K562 (cell line): ENCODE data around the gene RAB3IP. TPM values are rescaled to one million over a fixed set of nuclear protein-coding genes. Genes with fewer than 3 reads are reported as not detected.

Source experiments
- ATAC-seq: fragments of 200-7000 bp; cut with Tn5 transposase; 3 replicates; pipeline ENCODE4 v1.9.1; 2020; ENCODE audit warnings: moderate library complexity
- BruUV-seq: library from RNA; stranded (reverse); fragments of 400-500 nt; replicated peaks from 2 replicates; lab custom pipeline; 2021; lab: Mats Ljungman, UMichigan
- CTCF ChIA-PET: fragments of 300-600 bp; formaldehyde crosslinking; extraction: SDS; loops from one replicate; lab custom pipeline; 2021; ENCODE audit warnings: low intra/inter-chr PET ratio; lab: Yijun Ruan, JAX
- POLR2A ChIA-PET: fragments of 300-600, 350-650 bp; sonication (Branson Sonifier 250); formaldehyde crosslinking; extraction: SDS; loops from one replicate; lab custom pipeline; 2021; ENCODE audit warnings: antibody characterized with exemption, inconsistent platforms; lab: Yijun Ruan, JAX
- DNase-seq, 4 experiments: peaks; one replicate each; pipeline versions ENCODE4 v3.0.0 to v3.0.0-alpha.2; 2011 to 2018; ENCODE audit warnings: low spot score in 3 of 4, mixed read lengths in 3 of 4; ENCODE audit errors: extremely low read depth in 1 of 4
- FAIRE-seq: peaks from 2 replicates; lab custom pipeline; 2011; peaks lifted over from hg19 to GRCh38; lab: Jason Lieb, UNC
- H2AFZ ChIP-seq: 2 replicates; pipeline ENCODE4 v1.6.0; 2011; ENCODE audit warnings: low read depth, low read length, control low read depth, inconsistent platforms
- H3K27ac ChIP-seq: fragments of 200-600 bp; 3 replicates; pipeline ENCODE4 v1.8.0; 2011; ENCODE audit warnings: low read depth, mild to moderate bottlenecking, control low read depth, inconsistent platforms, low read length, moderate library complexity, mixed read lengths; ENCODE audit errors: extremely low read depth
- H3K27me3 ChIP-seq, 2 experiments: fragments of 300-600 bp in 1 of 2; 2 replicates in 1 of 2; 3 replicates in 1 of 2; pipeline versions ENCODE4 v1.6.0 to v1.8.0; 2011; ENCODE audit warnings: inconsistent platforms in 2 of 2, low read length in 2 of 2, mild to moderate bottlenecking in 1 of 2, mixed read lengths in 1 of 2, moderate library complexity in 1 of 2; ENCODE audit not compliant: control insufficient read depth in 2 of 2, insufficient read depth in 2 of 2
- H3K36me3 ChIP-seq: fragments of 300-600 bp; 3 replicates; pipeline ENCODE4 v1.8.0; 2011; ENCODE audit warnings: mild to moderate bottlenecking, low read length, inconsistent platforms; ENCODE audit not compliant: control insufficient read depth, insufficient read depth
- H3K4me1 ChIP-seq, 2 experiments: fragments of 200-600 bp in 1 of 2; replicated peaks in 1 of 2; 2 replicates in 1 of 2; 3 replicates in 1 of 2; pipeline versions ENCODE4 v1.5.1 to v1.8.0; 2011; ENCODE audit warnings: inconsistent platforms in 2 of 2, low read length in 2 of 2, mild to moderate bottlenecking in 1 of 2, mixed read lengths in 1 of 2, moderate library complexity in 1 of 2; ENCODE audit not compliant: control insufficient read depth in 2 of 2, insufficient read depth in 2 of 2
- H3K4me2 ChIP-seq: 2 replicates; pipeline ENCODE4 v1.6.1; 2011; ENCODE audit warnings: low read length, control low read depth, inconsistent platforms, mixed read lengths; ENCODE audit not compliant: insufficient read depth
- H3K4me3 ChIP-seq: fragments of 200-600 bp; sonication (generic), shearing (Covaris generic); 2 replicates; pipeline ENCODE4 v1.5.1; 2016; ENCODE audit warnings: control low read depth, inconsistent platforms
- H3K79me2 ChIP-seq: fragments of 200-600 bp; 3 replicates; pipeline ENCODE4 v1.8.0; 2011; ENCODE audit warnings: low read length, inconsistent platforms; ENCODE audit not compliant: control insufficient read depth, insufficient read depth
- H3K9ac ChIP-seq, 2 experiments: 2 replicates each; pipeline versions ENCODE4 v1.6.0 to v1.6.1; 2011; ENCODE audit warnings: low read depth in 2 of 2, low read length in 2 of 2, control low read depth in 1 of 2, inconsistent platforms in 1 of 2, mild to moderate bottlenecking in 1 of 2, mixed read lengths in 1 of 2; ENCODE audit not compliant: insufficient read depth in 1 of 2
- H3K9me1 ChIP-seq: one replicate; pipeline ENCODE4 v1.6.0; 2011; ENCODE audit warnings: inconsistent platforms, mild to moderate bottlenecking, low read length, moderate library complexity; ENCODE audit not compliant: control insufficient read depth, insufficient read depth
- H3K9me3 ChIP-seq: replicated peaks from 2 replicates; pipeline ENCODE4 v1.5.1; 2011; ENCODE audit warnings: low read depth, low read length, inconsistent platforms; ENCODE audit not compliant: control insufficient read depth, insufficient read depth
- H4K20me1 ChIP-seq: replicated peaks from 2 replicates; pipeline ENCODE4 v1.6.1; 2011; ENCODE audit warnings: low read length, inconsistent platforms, mixed read lengths; ENCODE audit not compliant: control insufficient read depth, insufficient read depth
- CHD2 ChIP-seq: IDR thresholded peaks from 2 replicates; pipeline ENCODE4 v1.6.1; 2011; ENCODE audit warnings: low read depth, low read length
- EWSR1 ChIP-seq: fragments of 450-650 bp; IDR thresholded peaks from 2 replicates; pipeline ENCODE4 v1.6.1; 2018; ENCODE audit warnings: borderline replicate concordance, mild to moderate bottlenecking, low read depth, moderate library complexity; ENCODE audit not compliant: partially characterized antibody
- HDAC6 ChIP-seq: IDR thresholded peaks from 2 replicates; pipeline ENCODE4 v1.6.1; 2012; ENCODE audit warnings: low read depth, mild to moderate bottlenecking, control low read depth, inconsistent platforms, low read length, moderate library complexity
- MBD1 ChIP-seq: fragments of 250-450 bp; sonication (Bioruptor Pico); IDR thresholded peaks from 2 replicates; pipeline ENCODE4 v1.8.0; 2022; ENCODE audit warnings: inconsistent platforms
- SMAD3 ChIP-seq: fragments of 450-650 bp; formaldehyde crosslinking; conservative IDR thresholded peaks from 2 replicates; pipeline ENCODE4 v1.4.0; 2020; ENCODE audit warnings: mild to moderate bottlenecking
- STAT5A ChIP-seq: IDR thresholded peaks from 2 replicates; pipeline ENCODE4 v1.6.1; 2012; ENCODE audit warnings: low read length, inconsistent platforms, borderline replicate concordance
- ZNF146 ChIP-seq: IDR thresholded peaks from one replicate; pipeline ENCODE4 v1.6.1; 2018; ENCODE audit warnings: missing compliant biosample characterization; ENCODE audit not compliant: unreplicated experiment
- ZNF511 ChIP-seq: sonication (generic); formaldehyde crosslinking; IDR thresholded peaks from 2 replicates; pipeline ENCODE4 v1.8.0; 2022; ENCODE audit warnings: mild to moderate bottlenecking, missing genetic modification reagents
- ZSCAN29 ChIP-seq: fragments of 450-650 bp; IDR thresholded peaks from 2 replicates; pipeline ENCODE4 v1.6.1; 2017
- WGBS: fragments of 100-300 bp; shearing (Covaris generic); methylation state at CpG from one replicate; pipeline ENCODE4 v1.1.6; 2016; ENCODE audit warnings: low coverage, mixed read lengths; ENCODE audit not compliant: insufficient coverage; ENCODE audit errors: missing lambda C conversion rate; 5-methylcytosine and 5-hydroxymethylcytosine counted together
- in situ Hi-C: fragments of 300-500 bp; cut with MboI; formaldehyde crosslinking; loops from 4 replicates; pipeline ENCODE4 v1.15.0; 2018; ENCODE audit warnings: inconsistent platforms, mixed read lengths
- intact Hi-C: fragments of 100-400 bp; cut with micrococcal nuclease; formaldehyde crosslinking; loops from 2 replicates; pipeline ENCODE4 v1.14.2; 2022
- polyA plus RNA-seq, 8 experiments: library from polyadenylated mRNA; depleted of rRNA in 4 of 8; stranded (reverse) in 5 of 8; unstranded in 3 of 8; fragments of >200 nt; fragmentation: Nextera tagmentation in 2 of 8; fragmentation: Illumina TruSeq in 1 of 8; extraction: Ambion mirVana in 2 of 8; extraction: Trizol in 1 of 8; gene quantifications; 2 replicates each; pipeline versions ENCODE4 v1.2.1 to v1.2.3, GENCODE V29; 2011 to 2014; ENCODE audit warnings: inconsistent platforms in 1 of 8, missing spikeins in 1 of 8
- total RNA-seq, 7 experiments: library from RNA; depleted of rRNA in 6 of 7; stranded (reverse); fragments of >200 nt in 6 of 7; fragmentation: Illumina TruSeq in 2 of 7; extraction: Trizol in 2 of 7; gene quantifications; 2 replicates each; pipeline versions ENCODE4 v1.2.1 to v1.2.3, GENCODE V29; 2011 to 2021; ENCODE audit warnings: low replicate concordance in 1 of 7

The RAB3IP gene
- total and polyA plus RNA-seq, 9 of the 15 experiments (the other 6 are each of a cell fraction or from before 2014, with no cell fraction given) = 5.6 to 25.5 (median 11.3) TPM

GRCh38 chr12:69744109-69744508, 5.4 kb downstream of the RAB3IP start:
- no peak for FAIRE-seq
- Histone ChIP-seq H3K27me3 (peaks cover 4 to 10% of the 10 kb centered on the region in 2 experiments; a peak in 4 of 5 replicates), H3K27ac (no peak overlapping the region), H3K79me2 (no peaks in the 10 kb centered on the region; the same call in 2 of the 3 replicates), H3K9me1 (no peaks in the 10 kb centered on the region), H3K9me3 (no peaks in the 10 kb centered on the region), H3K4me1 (peaks cover 6% of the 10 kb centered on the region in 2 experiments; a peak in 4 of 5 replicates), H4K20me1 (no peaks in the 10 kb centered on the region), H3K4me2 (no peak overlapping the region), H2AFZ (no peak overlapping the region), H3K9ac (no peak overlapping the region), H3K36me3 (no peaks in the 10 kb centered on the region), H3K4me3 (no peak overlapping the region)
- POLR2A ChIA-PET = no interaction called here
- CTCF ChIA-PET = no interaction called here
- in situ Hi-C loops = no loop called here
- no TSS peak for BruUV-seq
- intact Hi-C loops = no loop called here
- 29% methylated on average over 4 of the region's 4 CpGs for WGBS
- DNase-seq = no peak
- no peak for ATAC-seq
- TF ChIP-seq ZNF146 (CRISPR knock-in tag) = no peak
- no peak for TF ChIP-seq ZSCAN29
- no peak for TF ChIP-seq MBD1 (CRISPR knock-in tag)

- Histone ChIP-seq H3K79me2 (no peaks in the 10 kb centered on the region), H3K9ac (no peak overlapping the region), H3K27ac (no peak overlapping the region), H3K27me3 (no peaks in the 10 kb centered on the region), H3K4me2 (no peak overlapping the region), H3K9me1 (no peaks in the 10 kb centered on the region), H2AFZ (no peak overlapping the region), H3K4me1 (no peaks in the 10 kb centered on the region), H3K9me3 (no peaks in the 10 kb centered on the region), H4K20me1 (no peaks in the 10 kb centered on the region), H3K36me3 (no peaks in the 10 kb centered on the region), H3K4me3 (no peak overlapping the region)
- intact Hi-C loops (no loop called here), in situ Hi-C loops (no loop called here)
- ChIA-PET POLR2A (interaction anchor here (0.9 kb wide), 1 partner anchor 20 kb away, joined by 3 read pairs; no protein-coding TSS in a partner anchor), CTCF (no interaction called here)
- 7% methylated on average over 1 of the region's 1 CpG for WGBS
- DNase-seq (no peak), ATAC-seq (no peak), FAIRE-seq (no peak)
- TF ChIP-seq EWSR1 = no peak
- TF ChIP-seq STAT5A = no peak
- no peak for TF ChIP-seq HDAC6
- no peak for TF ChIP-seq CHD2
- TF ChIP-seq SMAD3 (CRISPR knock-in tag) = no peak
- TF ChIP-seq ZNF511 (CRISPR knock-in tag) = no peak
- BruUV-seq = no TSS peak
Observed at GRCh38 chr12:69751476-69751875, 12.8 kb downstream of the RAB3IP start.
